ENCODE data around the gene ATP2A1.

- TF ChIP-seq CTCF (IDR thresholded peaks at IDR 0.05) (no peak), POLR2A (IDR thresholded peaks at IDR 0.05) (peak in 1 of 3 donors; percentile 29)
Measured at GRCh38 chr16:28879261-28879840, 1.1 kb downstream of the ATP2A1 start.
